Head of caudate nucleus (tissue), 42 donors: ENCODE results near the gene SNTB2.
"Not testable (repeated sequence)": the region's sequence is repeated elsewhere in the genome, so short reads cannot be mapped to it uniquely, and the experiment has no call there.

Experiments
- DNase-seq, 42 donors: peaks; one replicate each; pipeline versions ENCODE4 v3.0.0 to v3.0.0-alpha.2; 2020 to 2021; ENCODE audit warnings: mixed read lengths in 7 of 42
- intact Hi-C: fragments of 100-400 bp; cut with DNase I; formaldehyde crosslinking; loops from one replicate; pipeline ENCODE4 v1.15.0; 2022

SNTB2 gene

GRCh38 chr16:69186642-69187445 lies at the start of gene SNTB2:
TSS of gene SNTB2 (plus strand) at chr16:69187164. CDS start at chr16:69187167, 3 bp downstream.
- intact Hi-C loops = no loop called here
- DNase-seq = peak; percentile 82 to 97 (median 93)

- intact Hi-C loops = loop anchor here (10.0 kb wide), 1 partner anchor 614 kb away; no protein-coding TSS in a partner anchor
- DNase-seq = no peak
Measured at GRCh38 chr16:69138608-69139007, 48.4 kb upstream of the SNTB2 start.

GRCh38 chr16:69139464-69139863 lies 47.5 kb upstream of the SNTB2 start:
- intact Hi-C loops = loop anchor here (10.0 kb wide), 1 partner anchor 615 kb away; no protein-coding TSS in a partner anchor
- DNase-seq = not testable (repeated sequence)

- intact Hi-C loops = no loop called here
- no peak for DNase-seq
Measured at GRCh38 chr16:69141014-69141413, 46.0 kb upstream of the SNTB2 start.

GRCh38 chr16:69141936-69142335 lies 45.0 kb upstream of the SNTB2 start:
- intact Hi-C loops = no loop called here
- DNase-seq = no peak

GRCh38 chr16:69143116-69143515 lies 43.8 kb upstream of the SNTB2 start:
- DNase-seq = no peak
- intact Hi-C loops = no loop called here

- intact Hi-C loops = no loop called here
- DNase-seq = no peak
Measured at GRCh38 chr16:69145658-69146057, 41.3 kb upstream of the SNTB2 start.

- not testable (repeated sequence) for DNase-seq
- intact Hi-C loops = loop anchor here (10.0 kb wide), 1 partner anchor 135 kb away; no protein-coding TSS in a partner anchor
Measured at GRCh38 chr16:69149621-69150020, 37.3 kb upstream of the SNTB2 start.

- intact Hi-C loops = loop anchor here (10.0 kb wide), 1 partner anchor 134 kb away; no protein-coding TSS in a partner anchor
- DNase-seq = peak in 37 of 42 donors; percentile 13 to 88 (median 61)
Measured at GRCh38 chr16:69150146-69150865, 36.7 kb upstream of the SNTB2 start.

DNA sequence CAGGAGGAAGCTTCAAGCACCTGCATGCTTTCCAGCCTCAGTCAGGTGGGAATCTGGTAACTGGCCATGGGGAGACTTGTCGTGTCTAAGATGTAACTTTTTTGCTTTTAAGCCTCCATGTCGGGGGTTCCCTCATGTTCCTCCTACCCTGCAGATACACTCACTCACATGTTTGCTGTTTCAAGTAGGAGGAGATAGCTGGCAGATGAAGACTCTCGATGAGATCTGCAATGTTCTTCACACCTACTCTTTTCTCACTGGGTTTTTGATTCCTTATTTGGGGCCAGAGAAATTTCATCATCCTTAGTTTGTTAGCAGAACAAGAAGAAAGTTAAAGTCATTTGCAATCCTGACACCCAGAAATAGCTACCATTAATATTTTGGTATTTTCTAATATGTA lies 29.8 kb upstream of the SNTB2 start:
- intact Hi-C loops = loop anchor here (10.0 kb wide), 1 partner anchor 128 kb away; no protein-coding TSS in a partner anchor
- DNase-seq = peak in 14 of 42 donors; percentile 14 to 72 (median 38)

DNA sequence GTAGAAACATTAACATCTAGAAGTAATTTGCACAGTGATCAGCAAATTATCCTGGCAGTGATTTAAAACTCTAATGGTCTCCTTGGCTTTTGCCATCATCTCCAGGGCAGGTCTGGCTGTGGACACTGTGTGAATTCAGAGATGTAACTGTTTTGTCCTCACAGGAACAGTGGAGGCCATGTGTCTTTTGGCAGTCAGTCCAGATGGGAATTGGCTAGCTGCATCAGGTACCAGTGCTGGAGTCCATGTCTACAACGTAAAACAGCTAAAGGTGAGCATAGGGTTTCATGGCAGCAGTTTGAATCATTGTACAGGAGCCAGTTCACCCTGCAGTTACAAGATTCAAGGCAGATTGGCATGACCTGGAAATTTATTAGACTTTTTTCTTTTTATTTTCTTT lies 26.8 kb upstream of the SNTB2 start:
- DNase-seq = peak in 1 of 42 donors; percentile 7
- intact Hi-C loops = no loop called here

DNA sequence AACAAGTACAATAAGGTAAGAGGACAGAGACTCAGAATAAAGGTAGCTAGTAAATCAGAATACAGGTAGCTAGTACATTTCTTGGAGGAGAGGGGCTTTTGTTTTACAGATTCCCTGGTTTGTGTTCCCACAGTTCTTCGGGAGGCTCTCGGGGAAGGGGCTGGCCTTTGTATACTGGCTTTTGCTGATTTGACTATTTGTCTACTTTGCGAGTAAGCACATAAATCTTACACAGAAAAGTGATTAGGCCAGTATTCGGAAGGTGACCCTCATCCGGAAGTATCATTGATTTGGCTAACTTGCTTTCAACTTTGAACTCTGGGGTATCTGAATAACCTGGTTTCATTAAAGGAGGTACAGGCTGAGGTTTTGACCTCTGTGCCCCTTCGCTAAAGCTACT lies 21.4 kb upstream of the SNTB2 start:
- intact Hi-C loops = no loop called here
- DNase-seq = no peak

DNA sequence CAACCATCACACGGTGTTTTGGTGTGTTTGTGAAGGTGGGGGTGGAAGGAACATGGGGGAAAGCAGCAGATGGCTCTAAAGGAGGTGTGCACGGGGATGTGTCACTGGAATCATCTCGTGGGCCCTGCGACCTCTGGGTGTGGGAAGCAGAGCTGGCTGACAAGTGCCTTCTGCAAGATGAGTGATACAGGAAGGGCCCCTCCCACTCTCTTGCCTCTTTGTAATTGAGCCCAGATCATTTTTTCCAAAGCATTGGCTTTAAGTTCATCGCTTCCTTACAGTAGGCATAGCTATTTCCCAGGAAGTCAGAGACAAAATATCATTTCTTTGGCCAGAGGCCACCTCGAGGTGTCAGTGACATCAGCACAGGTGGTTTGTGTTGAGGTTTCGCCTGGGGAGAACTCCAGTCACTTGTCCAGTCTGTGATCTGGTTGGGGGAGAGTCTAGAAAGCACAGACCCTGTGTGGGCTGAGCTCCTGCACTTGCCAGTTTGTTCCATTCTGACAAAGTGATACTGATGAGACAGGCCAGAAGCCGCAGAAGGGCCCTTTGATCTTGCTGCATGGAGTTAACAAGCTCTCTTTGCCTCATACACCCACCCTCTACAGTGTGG lies 20.6 kb upstream of the SNTB2 start:
- intact Hi-C loops = no loop called here
- peak in 33 of 42 donors; percentile 18 to 75 (median 48) for DNase-seq

- peak in 4 of 42 donors; percentile 17 to 32 (median 26) for DNase-seq
- intact Hi-C loops = no loop called here
Measured at GRCh38 chr16:69166946-69167930, 19.7 kb upstream of the SNTB2 start.

DNA sequence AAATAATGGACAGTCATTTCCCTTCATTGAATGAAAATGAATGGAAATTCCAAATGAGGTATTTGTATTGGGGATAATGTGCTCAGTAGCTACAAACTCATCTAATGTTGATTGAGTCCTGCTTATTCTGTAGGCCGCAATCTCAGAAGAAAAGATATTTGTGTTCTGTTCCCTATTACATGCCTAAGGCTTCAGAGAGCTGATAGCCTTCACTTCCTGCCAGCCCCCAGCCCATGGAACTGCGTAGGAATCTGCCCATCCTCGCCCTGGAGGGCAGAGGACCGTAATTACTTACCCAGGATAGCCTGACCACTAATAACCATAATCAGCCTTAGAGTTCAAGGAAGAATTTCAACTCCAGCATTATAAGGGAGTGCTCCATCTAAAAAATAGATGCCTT lies 17.9 kb upstream of the SNTB2 start:
- DNase-seq = no peak
- intact Hi-C loops = no loop called here

DNA sequence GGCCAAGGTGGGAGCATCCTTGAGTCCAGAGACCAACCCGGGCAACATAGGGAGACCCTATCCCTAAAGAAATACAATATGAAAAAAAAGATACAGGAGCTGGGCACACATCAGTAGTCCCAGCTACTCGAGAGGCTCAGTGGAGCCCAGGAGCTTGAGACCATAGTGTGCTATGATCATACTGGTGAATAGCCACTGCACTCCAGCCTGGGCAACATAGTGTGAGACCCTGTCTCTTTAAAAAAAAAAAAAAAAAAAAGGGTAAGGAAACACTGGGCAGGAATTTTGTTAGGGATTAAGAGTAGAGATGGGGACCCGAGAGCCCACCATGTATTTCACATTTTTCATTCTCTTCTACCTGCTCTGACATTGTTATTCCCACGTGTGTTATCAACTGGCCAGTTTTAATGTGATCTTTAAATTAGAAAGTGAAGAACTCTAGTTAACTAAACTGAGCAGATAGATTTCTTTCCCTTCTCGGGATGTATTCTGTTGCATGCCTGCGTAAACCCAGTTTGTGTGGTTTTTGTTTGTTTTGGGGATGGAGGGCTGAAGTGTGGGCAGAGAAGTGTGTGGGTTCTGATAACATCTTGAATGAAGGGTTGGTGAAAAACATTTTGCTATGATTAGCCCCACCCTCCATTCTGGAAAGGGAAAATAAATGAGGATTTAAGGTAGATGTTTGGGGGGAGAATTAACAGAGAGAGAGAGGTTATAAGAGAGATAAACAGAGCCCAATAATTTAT lies 17.2 kb upstream of the SNTB2 start:
- DNase-seq = peak in 1 of 42 donors; percentile 2
- intact Hi-C loops = no loop called here

- intact Hi-C loops = no loop called here
- no peak for DNase-seq
Measured at GRCh38 chr16:69171325-69172084, 15.5 kb upstream of the SNTB2 start.
